ENCODE measurements around the gene PERP.

The PERP gene

DNA sequence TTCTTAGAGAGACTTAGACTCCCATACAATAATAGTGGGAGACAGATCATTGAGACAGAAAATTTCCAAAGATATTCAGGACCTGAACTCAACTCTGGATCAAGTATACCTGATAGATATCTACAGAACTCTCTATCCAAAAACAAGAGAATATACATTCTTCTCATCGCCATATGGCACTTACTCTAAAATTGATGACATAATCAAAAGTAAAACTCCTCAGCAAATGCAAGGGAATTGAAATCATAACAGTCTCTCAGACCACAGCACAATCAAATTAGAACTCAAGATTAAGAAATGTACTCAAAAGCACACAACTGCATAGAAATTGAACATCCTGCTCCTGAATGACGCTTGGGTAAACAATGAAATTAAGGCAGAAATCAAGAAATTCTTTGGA is 28.7 kb downstream of the PERP start:
- ATAC-seq, result no peak
- TF ChIP-seq OSR1 (CRISPR knock-in tag; IDR thresholded peaks at IDR 0.05) (no peak), PPARA (CRISPR knock-in tag; IDR thresholded peaks at IDR 0.05; ENCODE audit: borderline replicate concordance) (no peak), ZFP3 (CRISPR knock-in tag; IDR thresholded peaks at IDR 0.05) (no peak), TOX (CRISPR knock-in tag; IDR thresholded peaks at IDR 0.05; ENCODE audit: borderline replicate concordance) (no peak), RARB (CRISPR knock-in tag; IDR thresholded peaks at IDR 0.05) (no peak), CSDC2 (CRISPR knock-in tag; IDR thresholded peaks at IDR 0.05) (no peak), TCF4 (CRISPR knock-in tag; IDR thresholded peaks at IDR 0.05; ENCODE audit: borderline replicate concordance) (no peak), ZC3H10 (CRISPR knock-in tag; IDR thresholded peaks at IDR 0.05) (no peak), ESRRG (CRISPR knock-in tag; IDR thresholded peaks at IDR 0.05) (no peak), ZFP30 (CRISPR knock-in tag; IDR thresholded peaks at IDR 0.05) (no peak), ZNF565 (CRISPR knock-in tag; conservative IDR thresholded peaks at IDR 0.05; ENCODE audit: low read depth) (no peak), GLIS3 (CRISPR knock-in tag; IDR thresholded peaks at IDR 0.05) (no peak)
- TF ChIP-seq, protein P1, sequence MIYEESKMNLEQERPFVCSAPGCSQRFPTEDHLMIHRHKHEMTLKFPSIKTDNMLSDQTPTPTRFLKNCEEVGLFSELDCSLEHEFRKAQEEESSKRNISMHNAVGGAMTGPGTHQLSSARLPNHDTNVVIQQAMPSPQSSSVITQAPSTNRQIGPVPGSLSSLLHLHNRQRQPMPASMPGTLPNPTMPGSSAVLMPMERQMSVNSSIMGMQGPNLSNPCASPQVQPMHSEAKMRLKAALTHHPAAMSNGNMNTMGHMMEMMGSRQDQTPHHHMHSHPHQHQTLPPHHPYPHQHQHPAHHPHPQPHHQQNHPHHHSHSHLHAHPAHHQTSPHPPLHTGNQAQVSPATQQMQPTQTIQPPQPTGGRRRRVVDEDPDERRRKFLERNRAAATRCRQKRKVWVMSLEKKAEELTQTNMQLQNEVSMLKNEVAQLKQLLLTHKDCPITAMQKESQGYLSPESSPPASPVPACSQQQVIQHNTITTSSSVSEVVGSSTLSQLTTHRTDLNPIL (CRISPR knock-in tag; IDR thresholded peaks at IDR 0.05; ENCODE audit: low read depth), result no peak
- TF ChIP-seq, protein P2, sequence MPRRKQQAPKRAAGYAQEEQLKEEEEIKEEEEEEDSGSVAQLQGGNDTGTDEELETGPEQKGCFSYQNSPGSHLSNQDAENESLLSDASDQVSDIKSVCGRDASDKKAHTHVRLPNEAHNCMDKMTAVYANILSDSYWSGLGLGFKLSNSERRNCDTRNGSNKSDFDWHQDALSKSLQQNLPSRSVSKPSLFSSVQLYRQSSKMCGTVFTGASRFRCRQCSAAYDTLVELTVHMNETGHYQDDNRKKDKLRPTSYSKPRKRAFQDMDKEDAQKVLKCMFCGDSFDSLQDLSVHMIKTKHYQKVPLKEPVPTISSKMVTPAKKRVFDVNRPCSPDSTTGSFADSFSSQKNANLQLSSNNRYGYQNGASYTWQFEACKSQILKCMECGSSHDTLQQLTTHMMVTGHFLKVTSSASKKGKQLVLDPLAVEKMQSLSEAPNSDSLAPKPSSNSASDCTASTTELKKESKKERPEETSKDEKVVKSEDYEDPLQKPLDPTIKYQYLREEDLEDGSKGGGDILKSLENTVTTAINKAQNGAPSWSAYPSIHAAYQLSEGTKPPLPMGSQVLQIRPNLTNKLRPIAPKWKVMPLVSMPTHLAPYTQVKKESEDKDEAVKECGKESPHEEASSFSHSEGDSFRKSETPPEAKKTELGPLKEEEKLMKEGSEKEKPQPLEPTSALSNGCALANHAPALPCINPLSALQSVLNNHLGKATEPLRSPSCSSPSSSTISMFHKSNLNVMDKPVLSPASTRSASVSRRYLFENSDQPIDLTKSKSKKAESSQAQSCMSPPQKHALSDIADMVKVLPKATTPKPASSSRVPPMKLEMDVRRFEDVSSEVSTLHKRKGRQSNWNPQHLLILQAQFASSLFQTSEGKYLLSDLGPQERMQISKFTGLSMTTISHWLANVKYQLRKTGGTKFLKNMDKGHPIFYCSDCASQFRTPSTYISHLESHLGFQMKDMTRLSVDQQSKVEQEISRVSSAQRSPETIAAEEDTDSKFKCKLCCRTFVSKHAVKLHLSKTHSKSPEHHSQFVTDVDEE (CRISPR knock-in tag; IDR thresholded peaks at IDR 0.05), result no peak
- TF ChIP-seq, protein P3, sequence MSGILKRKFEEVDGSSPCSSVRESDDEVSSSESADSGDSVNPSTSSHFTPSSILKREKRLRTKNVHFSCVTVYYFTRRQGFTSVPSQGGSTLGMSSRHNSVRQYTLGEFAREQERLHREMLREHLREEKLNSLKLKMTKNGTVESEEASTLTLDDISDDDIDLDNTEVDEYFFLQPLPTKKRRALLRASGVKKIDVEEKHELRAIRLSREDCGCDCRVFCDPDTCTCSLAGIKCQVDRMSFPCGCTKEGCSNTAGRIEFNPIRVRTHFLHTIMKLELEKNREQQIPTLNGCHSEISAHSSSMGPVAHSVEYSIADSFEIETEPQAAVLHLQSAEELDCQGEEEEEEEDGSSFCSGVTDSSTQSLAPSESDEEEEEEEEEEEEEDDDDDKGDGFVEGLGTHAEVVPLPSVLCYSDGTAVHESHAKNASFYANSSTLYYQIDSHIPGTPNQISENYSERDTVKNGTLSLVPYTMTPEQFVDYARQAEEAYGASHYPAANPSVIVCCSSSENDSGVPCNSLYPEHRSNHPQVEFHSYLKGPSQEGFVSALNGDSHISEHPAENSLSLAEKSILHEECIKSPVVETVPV (CRISPR knock-in tag; IDR thresholded peaks at IDR 0.05), result no peak

DNA sequence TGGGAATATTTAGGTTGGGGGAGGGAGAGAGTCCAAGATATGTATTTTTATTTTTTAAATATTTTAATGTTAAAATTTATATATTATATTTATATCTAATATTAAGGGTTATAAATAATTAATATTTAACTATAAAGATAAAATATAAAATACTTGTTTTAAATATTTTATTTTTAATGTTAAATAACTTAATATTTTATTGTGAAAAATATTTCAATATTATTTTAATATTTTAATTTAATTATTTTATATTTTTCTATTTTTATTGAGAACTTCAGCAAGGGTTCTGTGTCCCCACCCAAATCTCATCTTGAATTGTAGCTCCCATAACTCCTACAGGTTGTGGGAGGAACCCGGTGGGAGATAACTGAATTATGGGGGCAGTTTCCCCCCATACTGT is 34.0 kb downstream of the PERP start:
- no peak for ATAC-seq
- TF ChIP-seq ZNF70 (CRISPR knock-in tag; IDR thresholded peaks at IDR 0.05) (no peak), GLIS3 (CRISPR knock-in tag; IDR thresholded peaks at IDR 0.05) (no peak), OSR1 (CRISPR knock-in tag; IDR thresholded peaks at IDR 0.05) (no peak), ESRRG (CRISPR knock-in tag; IDR thresholded peaks at IDR 0.05) (no peak), BACH2 (CRISPR knock-in tag; IDR thresholded peaks at IDR 0.05; ENCODE audit: borderline replicate concordance) (no peak), TOX (CRISPR knock-in tag; IDR thresholded peaks at IDR 0.05; ENCODE audit: borderline replicate concordance) (no peak)
- TF ChIP-seq, protein P1 (CRISPR knock-in tag; IDR thresholded peaks at IDR 0.05; ENCODE audit: low read depth), result no peak

- ATAC-seq, result no peak
- TF ChIP-seq GLIS3 (CRISPR knock-in tag; IDR thresholded peaks at IDR 0.05) (no peak), OSR1 (CRISPR knock-in tag; IDR thresholded peaks at IDR 0.05) (no peak), ZFP3 (CRISPR knock-in tag; IDR thresholded peaks at IDR 0.05) (no peak), ZNF8 (CRISPR knock-in tag; IDR thresholded peaks at IDR 0.05) (no peak), ZC3H10 (CRISPR knock-in tag; IDR thresholded peaks at IDR 0.05) (no peak), TOX (CRISPR knock-in tag; IDR thresholded peaks at IDR 0.05; ENCODE audit: borderline replicate concordance) (no peak), PATZ1 (CRISPR knock-in tag; IDR thresholded peaks at IDR 0.05; ENCODE audit: borderline replicate concordance) (no peak), SNAI2 (CRISPR knock-in tag; IDR thresholded peaks at IDR 0.05) (no peak), TCF4 (CRISPR knock-in tag; IDR thresholded peaks at IDR 0.05; ENCODE audit: borderline replicate concordance) (no peak), ZFP30 (CRISPR knock-in tag; IDR thresholded peaks at IDR 0.05) (no peak), CSDC2 (CRISPR knock-in tag; IDR thresholded peaks at IDR 0.05) (no peak), ARNTL (CRISPR knock-in tag; IDR thresholded peaks at IDR 0.05; ENCODE audit: borderline replicate concordance, low read depth) (no peak), ZNF70 (CRISPR knock-in tag; IDR thresholded peaks at IDR 0.05) (no peak), PPARA (CRISPR knock-in tag; IDR thresholded peaks at IDR 0.05; ENCODE audit: borderline replicate concordance) (no peak), BACH2 (CRISPR knock-in tag; IDR thresholded peaks at IDR 0.05; ENCODE audit: borderline replicate concordance) (no peak)
- TF ChIP-seq, protein P3 (CRISPR knock-in tag; IDR thresholded peaks at IDR 0.05), result no peak
- TF ChIP-seq, protein P1 (CRISPR knock-in tag; IDR thresholded peaks at IDR 0.05; ENCODE audit: low read depth), result no peak
Measured at GRCh38 chr6:138063726-138064125, 43.5 kb downstream of the PERP start.

All from SK-N-SH treated with all-trans-retinoic acid at 6 μM for 48 hours (cell line).